ENCODE measurements around the gene KIF18A. TPM values are rescaled to one million over a fixed set of nuclear protein-coding genes. Genes with fewer than 3 reads are reported as not detected.
"Not testable (repeated sequence)": the region's sequence is repeated elsewhere in the genome, so short reads cannot be mapped to it uniquely, and the experiment has no call there.

The KIF18A gene
- total and polyA plus RNA-seq, 2 of the 8 experiments (the other 6 are each of a cell fraction or from before 2014, with no cell fraction given), result 4.0 to 23.3 TPM

GRCh38 chr11:28136157-28136556 lies 28.2 kb upstream of the KIF18A start:
- POLR2A ChIA-PET (ENCODE audit: partially characterized antibody); H4K20me1 ChIP-seq (replicated peaks in 1 of 2; ENCODE audit: control insufficient read depth in 1 of 2, insufficient read depth in 2 of 2, low read length in 2 of 2): not testable (repeated sequence)

More at GRCh38 chr11:28136157-28136556, 28.2 kb upstream of the KIF18A start:
- H4K8ac ChIP-seq (ENCODE audit: extremely low read depth, insufficient read depth, low read length); H2AFZ ChIP-seq (ENCODE audit: low read length); H3K18ac ChIP-seq (ENCODE audit: extremely low read depth, low read length); FAIRE-seq; H3K56ac ChIP-seq (replicated peaks; ENCODE audit: insufficient read length, low read depth, low read length); H2BK120ac ChIP-seq (replicated peaks; ENCODE audit: low read depth, low read length); H3K4me1 ChIP-seq (replicated peaks in 1 of 4; ENCODE audit: control insufficient read depth in 3 of 4, insufficient read depth in 4 of 4, low read length in 3 of 4); H3K23me2 ChIP-seq (ENCODE audit: low read depth, low read length); H3K14ac ChIP-seq (ENCODE audit: insufficient read length); H4K5ac ChIP-seq (ENCODE audit: insufficient read length, low read depth, low read length); H2AK5ac ChIP-seq (ENCODE audit: low read depth, low read length); H2BK5ac ChIP-seq (ENCODE audit: low read depth, low read length); H4K91ac ChIP-seq (replicated peaks; ENCODE audit: insufficient read length, low read length); H2BK12ac ChIP-seq (ENCODE audit: low read depth, low read length); H3K79me1 ChIP-seq (ENCODE audit: low read depth, low read length); H3K4ac ChIP-seq (replicated peaks; ENCODE audit: insufficient read length, low read depth, low read length); H3K4me3 ChIP-seq (ENCODE audit: extremely low read depth in 1 of 4, insufficient read depth in 2 of 4, low read depth in 3 of 4, low read length in 4 of 4); H3K79me2 ChIP-seq (ENCODE audit: control insufficient read depth in 1 of 2, insufficient read depth in 2 of 2, low read length in 2 of 2); H3K27me3 ChIP-seq (replicated peaks in 1 of 4; ENCODE audit: control insufficient read depth in 3 of 4, extremely low read depth in 1 of 4, insufficient read depth in 3 of 4, low read length in 3 of 4); H3K9ac ChIP-seq (replicated peaks in 1 of 4; ENCODE audit: extremely low read depth in 1 of 4, low read depth in 3 of 4, low read length in 3 of 4); H3K27ac ChIP-seq (ENCODE audit: low read depth, low read length); H3K4me2 ChIP-seq (ENCODE audit: insufficient read depth in 1 of 2, low read depth in 2 of 2, low read length in 2 of 2); H3K23ac ChIP-seq (ENCODE audit: insufficient read length); H2BK20ac ChIP-seq (ENCODE audit: low read length); H2BK15ac ChIP-seq (ENCODE audit: low read length); CTCF ChIA-PET (ENCODE audit: partially characterized antibody); DNase-seq (ENCODE audit: low read depth in 1 of 2, low spot score in 2 of 2): not testable (repeated sequence)
- Histone ChIP-seq H3K36me3 (ENCODE audit: control insufficient read depth in 2 of 4, insufficient read depth in 4 of 4, low read length in 3 of 4) (peaks cover 0 to 52% (median 17%) of the 10 kb centered on the region in 4 experiments; a peak in 4 of 8 replicates), H3K9me3 (ENCODE audit: insufficient read depth in 2 of 2, low read depth in 1 of 2, low read length in 1 of 2) (peaks cover 59 to 62% of the 10 kb centered on the region in 2 experiments)
- 87% methylated on average over 4 of the region's 4 CpGs; no CpG with 5 or more reads in 1 of the 2 experiments for WGBS, 2 experiments (ENCODE audit: extremely low coverage in 1 of 2, insufficient coverage in 1 of 2, insufficient read length in 1 of 2, insufficient replicate concordance in 2 of 2, low coverage in 1 of 2, low lambda C conversion rate in 2 of 2, missing lambda C conversion rate in 1 of 2)
